Measurements from ENCODE around the gene IFRD2. TPM values are rescaled to one million over a fixed set of nuclear protein-coding genes. Genes with fewer than 3 reads are reported as not detected.
A peak's percentile ranks its signal among the peaks of the same experiment; 100 is the strongest.

The IFRD2 gene
- total and polyA plus RNA-seq, 2 of the 13 experiments (the other 11 are each of a cell fraction or from before 2014, with no cell fraction given): 32.8 to 96.1 TPM

- TF ChIP-seq ZNF543 (CRISPR knock-in tag; IDR thresholded peaks at IDR 0.05) (no peak), ZFP37 (CRISPR knock-in tag; IDR thresholded peaks at IDR 0.05; ENCODE audit: borderline replicate concordance) (peak; percentile 84), FUBP1 (CRISPR knock-in tag; IDR thresholded peaks at IDR 0.05; ENCODE audit: borderline replicate concordance) (no peak), POLR2A (IDR thresholded peaks at IDR 0.05; ENCODE audit: insufficient read depth in 1 of 2, low read depth in 2 of 2, low read length in 2 of 2) (peak in 1 of 2 experiments; percentile 54; a peak in 1 of 4 replicates), ZNF253 (CRISPR knock-in tag; IDR thresholded peaks at IDR 0.05; ENCODE audit: borderline replicate concordance) (no peak), IKZF1 (IDR thresholded peaks at IDR 0.05) (no peak), CSRNP1 (CRISPR knock-in tag; IDR thresholded peaks at IDR 0.05) (peak; percentile 61), FOXM1 (CRISPR knock-in tag; IDR thresholded peaks at IDR 0.05) (0 out of 2 replicates have a peak, but pooled peaks have one; percentile 7), GATAD1 (CRISPR knock-in tag; IDR thresholded peaks at IDR 0.05) (peak; percentile 60; the same call in 1 of the 2 replicates), ZBTB4 (CRISPR knock-in tag; IDR thresholded peaks at IDR 0.05; ENCODE audit: borderline replicate concordance) (0 out of 2 replicates have a peak, but pooled peaks have one; percentile 6), ZBTB14 (CRISPR knock-in tag; IDR thresholded peaks at IDR 0.05) (0 out of 2 replicates have a peak, but pooled peaks have one; percentile 38), POLR2AphosphoS5 (IDR thresholded peaks at IDR 0.05; ENCODE audit: low read depth, low read length) (peak; percentile 71), NRL (CRISPR knock-in tag; IDR thresholded peaks at IDR 0.05; ENCODE audit: borderline replicate concordance) (peak; percentile 48; the same call in 1 of the 2 replicates), SRY (CRISPR knock-in tag; IDR thresholded peaks at IDR 0.05) (peak; percentile 77; the same call in 1 of the 2 replicates)
These were observed 31.9 kb downstream of the IFRD2 start (continued) for GRCh38 chr3:50260027-50260941.

All from HepG2 (cell line).